ENCODE results near the gene ATP10A. TPM values are rescaled to one million over a fixed set of nuclear protein-coding genes. Genes with fewer than 3 reads are reported as not detected.

The ATP10A gene
- total RNA-seq, 1 donor from 2014 or later, result 3.2 TPM

DNA sequence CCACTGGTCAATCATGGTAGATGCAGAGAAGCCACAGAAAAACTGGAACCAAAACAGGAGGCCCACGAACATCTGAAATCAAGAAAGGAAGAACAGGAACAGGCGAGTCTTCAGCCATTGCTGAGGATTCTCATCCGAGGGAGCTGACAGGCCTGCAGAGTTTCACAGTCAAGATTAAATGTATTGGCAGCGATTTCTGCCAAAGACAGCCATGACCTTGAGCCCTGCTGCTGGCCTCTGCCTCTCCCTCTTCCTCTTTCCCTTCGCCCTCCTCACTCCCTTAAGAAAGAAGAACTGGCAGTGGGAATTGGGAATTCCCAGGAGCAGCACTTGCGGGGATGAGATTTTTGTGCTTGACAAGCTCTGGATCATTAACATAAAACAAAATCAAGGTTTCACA is 179.7 kb downstream of the ATP10A start:
- Histone ChIP-seq H3K27ac (no peak overlapping the region), H3K9me3 (no peaks in the 10 kb centered on the region), H3K4me1 (peaks cover 20% of the 10 kb centered on the region), H3K4me3 (no peak overlapping the region), H3K27me3 (no peaks in the 10 kb centered on the region), H3K36me3 (peaks cover 0 to 5% of the 10 kb centered on the region in 2 donors)
- DNase-seq (ENCODE audit: extremely low spot score in 2 of 2), result no peak
- intact Hi-C loops (cut with DNase I), result no loop called here
- TF ChIP-seq POLR2AphosphoS5 (IDR thresholded peaks at IDR 0.05; ENCODE audit: insufficient read depth in 1 of 2, low read depth in 1 of 2) (no peak), POLR2A (IDR thresholded peaks at IDR 0.05) (no peak)
- TF ChIP-seq, protein P1, sequence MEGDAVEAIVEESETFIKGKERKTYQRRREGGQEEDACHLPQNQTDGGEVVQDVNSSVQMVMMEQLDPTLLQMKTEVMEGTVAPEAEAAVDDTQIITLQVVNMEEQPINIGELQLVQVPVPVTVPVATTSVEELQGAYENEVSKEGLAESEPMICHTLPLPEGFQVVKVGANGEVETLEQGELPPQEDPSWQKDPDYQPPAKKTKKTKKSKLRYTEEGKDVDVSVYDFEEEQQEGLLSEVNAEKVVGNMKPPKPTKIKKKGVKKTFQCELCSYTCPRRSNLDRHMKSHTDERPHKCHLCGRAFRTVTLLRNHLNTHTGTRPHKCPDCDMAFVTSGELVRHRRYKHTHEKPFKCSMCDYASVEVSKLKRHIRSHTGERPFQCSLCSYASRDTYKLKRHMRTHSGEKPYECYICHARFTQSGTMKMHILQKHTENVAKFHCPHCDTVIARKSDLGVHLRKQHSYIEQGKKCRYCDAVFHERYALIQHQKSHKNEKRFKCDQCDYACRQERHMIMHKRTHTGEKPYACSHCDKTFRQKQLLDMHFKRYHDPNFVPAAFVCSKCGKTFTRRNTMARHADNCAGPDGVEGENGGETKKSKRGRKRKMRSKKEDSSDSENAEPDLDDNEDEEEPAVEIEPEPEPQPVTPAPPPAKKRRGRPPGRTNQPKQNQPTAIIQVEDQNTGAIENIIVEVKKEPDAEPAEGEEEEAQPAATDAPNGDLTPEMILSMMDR (IDR thresholded peaks at IDR 0.05), result no peak

DNA sequence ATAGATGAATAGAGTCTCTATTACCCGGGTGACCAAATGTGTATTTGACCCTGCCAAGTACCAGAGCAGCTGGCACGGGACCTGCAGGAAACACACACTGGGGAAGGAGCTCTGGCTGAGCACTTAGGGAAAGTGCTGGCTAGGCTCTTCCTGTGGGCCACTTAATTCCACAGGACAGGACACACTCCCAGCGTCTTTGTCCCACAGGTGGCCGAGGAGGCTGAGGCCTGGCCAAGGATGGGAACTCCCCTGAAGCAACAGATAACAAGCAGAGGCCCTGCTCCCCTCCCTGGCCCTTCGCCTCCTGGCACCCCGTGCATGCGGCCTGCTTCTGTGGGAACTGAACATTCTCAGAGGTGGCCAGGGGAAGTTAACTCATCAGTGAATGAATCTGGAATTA is 180.8 kb downstream of the ATP10A start:
- H3K36me3 ChIP-seq, result peaks cover 0 to 5% of the 10 kb centered on the region in 2 donors
- intact Hi-C loops (cut with DNase I), result no loop called here
- no peak overlapping the region for H3K4me3 ChIP-seq
- H3K9me3 ChIP-seq, result no peaks in the 10 kb centered on the region
- no peak overlapping the region for H3K27ac ChIP-seq
- DNase-seq (ENCODE audit: extremely low spot score in 2 of 2), result no peak
- peaks cover 20% of the 10 kb centered on the region for H3K4me1 ChIP-seq
- no peaks in the 10 kb centered on the region for H3K27me3 ChIP-seq
- TF ChIP-seq POLR2AphosphoS5 (IDR thresholded peaks at IDR 0.05; ENCODE audit: insufficient read depth in 1 of 2, low read depth in 1 of 2) (no peak), POLR2A (IDR thresholded peaks at IDR 0.05) (no peak)
- TF ChIP-seq, protein P1 (IDR thresholded peaks at IDR 0.05), result no peak

DNA sequence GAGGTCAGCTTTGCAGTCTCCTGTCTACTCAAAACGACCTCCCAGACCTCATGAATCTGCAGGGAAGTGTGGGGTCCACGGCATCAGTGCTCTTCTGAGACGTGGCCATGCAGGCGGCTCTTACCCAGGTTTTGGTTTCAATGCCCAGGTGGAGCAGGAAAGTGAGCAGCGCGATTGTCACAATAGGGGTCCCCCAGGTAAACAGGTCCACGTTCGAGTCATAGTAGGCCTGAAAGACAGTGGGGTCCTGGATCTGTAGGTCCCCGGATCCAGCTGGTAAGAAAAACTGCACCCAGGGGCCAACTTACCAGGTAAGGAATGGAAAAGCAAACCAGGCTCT is 182.5 kb downstream of the ATP10A start:
- Histone ChIP-seq H3K4me3 (no peak overlapping the region), H3K27me3 (no peaks in the 10 kb centered on the region), H3K27ac (no peak overlapping the region), H3K9me3 (no peaks in the 10 kb centered on the region), H3K4me1 (peaks cover 17% of the 10 kb centered on the region), H3K36me3 (peaks cover 0 to 5% of the 10 kb centered on the region in 2 donors)
- no peak for DNase-seq (ENCODE audit: extremely low spot score in 2 of 2)
- TF ChIP-seq POLR2AphosphoS5 (IDR thresholded peaks at IDR 0.05; ENCODE audit: insufficient read depth in 1 of 2, low read depth in 1 of 2) (no peak), POLR2A (IDR thresholded peaks at IDR 0.05) (no peak)
- TF ChIP-seq, protein P1 (IDR thresholded peaks at IDR 0.05), result no peak
- intact Hi-C loops (cut with DNase I), result no loop called here

DNA sequence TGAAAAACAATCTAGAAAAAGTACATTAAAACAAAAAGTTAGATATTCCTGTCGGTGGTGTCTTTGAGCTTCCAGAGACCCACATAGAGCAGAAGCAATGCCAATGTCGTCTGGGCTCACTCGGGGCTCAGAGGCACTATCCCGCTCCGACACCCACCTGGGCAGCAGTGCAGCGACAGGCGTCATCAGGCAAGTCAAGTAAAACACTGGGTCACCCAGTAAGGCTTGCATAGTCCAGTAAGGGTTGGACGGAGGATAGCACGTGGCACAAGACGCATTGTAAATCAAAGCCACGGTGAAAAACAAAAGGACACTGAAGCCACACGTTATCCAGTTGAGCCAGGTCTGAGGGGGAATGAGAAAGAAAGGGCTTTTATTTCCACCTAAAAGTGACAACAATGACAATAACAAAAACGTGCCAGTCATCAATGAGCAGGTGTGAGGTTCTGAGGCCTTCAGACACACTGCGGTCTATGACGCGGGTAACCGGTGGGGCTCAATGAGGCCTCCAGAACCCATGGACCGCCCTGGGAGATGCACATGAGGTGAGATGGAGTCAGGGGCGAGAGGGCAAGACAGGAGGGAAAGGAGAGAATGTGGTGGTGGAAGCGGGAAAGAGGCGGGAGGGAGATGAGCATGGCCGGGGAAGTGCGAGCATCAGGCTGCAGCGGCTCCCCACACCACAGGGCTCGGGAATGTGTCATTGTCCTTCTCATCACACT is 183.0 kb downstream of the ATP10A start:
- H3K36me3 ChIP-seq, result peaks cover 0 to 5% of the 10 kb centered on the region in 2 donors
- H3K27me3 ChIP-seq, result no peaks in the 10 kb centered on the region
- H3K9me3 ChIP-seq, result no peaks in the 10 kb centered on the region
- peaks cover 11% of the 10 kb centered on the region for H3K4me1 ChIP-seq
- DNase-seq (ENCODE audit: extremely low spot score in 2 of 2), result no peak
- H3K27ac ChIP-seq, result no peak overlapping the region
- TF ChIP-seq POLR2AphosphoS5 (IDR thresholded peaks at IDR 0.05; ENCODE audit: insufficient read depth in 1 of 2, low read depth in 1 of 2), result no peak
- no peak overlapping the region for H3K4me3 ChIP-seq
- intact Hi-C loops (cut with DNase I), result no loop called here

DNA sequence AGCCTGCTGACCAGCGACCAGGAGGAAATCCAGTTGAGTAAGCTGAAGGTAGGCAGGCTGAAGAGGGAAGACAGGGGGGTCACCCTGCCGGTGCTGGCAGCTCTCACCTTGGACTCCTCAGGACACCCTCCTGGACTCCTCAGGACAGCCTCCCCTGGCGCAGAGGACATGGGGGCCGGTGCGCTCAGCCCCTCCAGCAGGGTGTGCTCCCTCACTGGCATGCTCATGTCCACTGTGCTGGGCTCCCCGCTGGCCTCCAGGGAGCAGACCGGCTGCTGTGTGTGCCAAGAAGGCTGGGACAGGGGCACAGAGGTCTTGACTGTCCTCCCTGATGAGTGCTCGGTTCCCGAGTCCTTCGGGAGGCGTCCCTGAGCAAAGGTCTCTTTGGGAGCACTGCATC is 183.6 kb downstream of the ATP10A start:
- H3K9me3 ChIP-seq, result no peaks in the 10 kb centered on the region
- DNase-seq (ENCODE audit: extremely low spot score in 2 of 2), result no peak
- no peak overlapping the region for H3K4me3 ChIP-seq
- TF ChIP-seq, protein P1 (IDR thresholded peaks at IDR 0.05), result no peak
- TF ChIP-seq POLR2AphosphoS5 (IDR thresholded peaks at IDR 0.05; ENCODE audit: insufficient read depth in 1 of 2, low read depth in 1 of 2) (no peak), POLR2A (IDR thresholded peaks at IDR 0.05) (no peak)
- intact Hi-C loops (cut with DNase I), result no loop called here
- peaks cover 0 to 5% of the 10 kb centered on the region in 2 donors for H3K36me3 ChIP-seq
- H3K27ac ChIP-seq, result no peak overlapping the region
- H3K27me3 ChIP-seq, result no peaks in the 10 kb centered on the region
- H3K4me1 ChIP-seq, result peaks cover 8% of the 10 kb centered on the region
